Subcutaneous abdominal adipose tissue (tissue), 5 donors: ENCODE measurements around the gene ROCK2.

Experiments
- H3K27ac ChIP-seq: one replicate; pipeline ENCODE4 v1.7.0; 2013; ENCODE audit warnings: low read depth, mild to moderate bottlenecking, inconsistent platforms, low read length, moderate library complexity
- H3K27me3 ChIP-seq, 5 donors: one replicate each; pipeline ENCODE4 v1.7.0; 2013; ENCODE audit warnings: low read length in 5 of 5, inconsistent platforms in 1 of 5; ENCODE audit not compliant: control insufficient read depth in 5 of 5, insufficient read depth in 4 of 5
- H3K36me3 ChIP-seq, 5 donors: one replicate each; pipeline ENCODE4 v1.7.0; 2013; ENCODE audit warnings: low read length in 5 of 5; ENCODE audit not compliant: control insufficient read depth in 5 of 5, insufficient read depth in 5 of 5
- H3K4me1 ChIP-seq, 5 donors: one replicate each; pipeline ENCODE4 v1.7.0; 2013; ENCODE audit warnings: low read length in 5 of 5, mild to moderate bottlenecking in 3 of 5, moderate library complexity in 1 of 5; ENCODE audit not compliant: control insufficient read depth in 5 of 5, insufficient read depth in 5 of 5
- H3K4me3 ChIP-seq, 5 donors: one replicate each; pipeline ENCODE4 v1.7.0; 2013; ENCODE audit warnings: low read length in 5 of 5, low read depth in 1 of 5
- H3K9ac ChIP-seq, 5 donors: one replicate each; pipeline ENCODE4 v1.7.0; 2013; ENCODE audit warnings: low read length in 5 of 5, mild to moderate bottlenecking in 4 of 5, moderate library complexity in 3 of 5
- H3K9me3 ChIP-seq, 5 donors: one replicate each; pipeline ENCODE4 v1.7.0; 2013; ENCODE audit warnings: low read length in 5 of 5; ENCODE audit not compliant: control insufficient read depth in 5 of 5
- donor health status: healthy.
- donor health status: healthy.
- donor health status: healthy.
- donor health status: healthy.
- donor health status: healthy.

The ROCK2 gene

GRCh38 chr2:11245322-11245721 is 99.1 kb downstream of the ROCK2 start:
- no peaks in the 10 kb centered on the region for H3K27me3 ChIP-seq
- no peak overlapping the region for H3K9ac ChIP-seq
- peaks cover 2 to 24% (median 9%) of the 10 kb centered on the region in 5 donors for H3K36me3 ChIP-seq
- no peak overlapping the region for H3K4me3 ChIP-seq
- no peak overlapping the region for H3K27ac ChIP-seq
- H3K9me3 ChIP-seq, result no peaks in the 10 kb centered on the region
- H3K4me1 ChIP-seq, result peaks cover 0 to 3% (median 0%) of the 10 kb centered on the region in 5 donors

DNA sequence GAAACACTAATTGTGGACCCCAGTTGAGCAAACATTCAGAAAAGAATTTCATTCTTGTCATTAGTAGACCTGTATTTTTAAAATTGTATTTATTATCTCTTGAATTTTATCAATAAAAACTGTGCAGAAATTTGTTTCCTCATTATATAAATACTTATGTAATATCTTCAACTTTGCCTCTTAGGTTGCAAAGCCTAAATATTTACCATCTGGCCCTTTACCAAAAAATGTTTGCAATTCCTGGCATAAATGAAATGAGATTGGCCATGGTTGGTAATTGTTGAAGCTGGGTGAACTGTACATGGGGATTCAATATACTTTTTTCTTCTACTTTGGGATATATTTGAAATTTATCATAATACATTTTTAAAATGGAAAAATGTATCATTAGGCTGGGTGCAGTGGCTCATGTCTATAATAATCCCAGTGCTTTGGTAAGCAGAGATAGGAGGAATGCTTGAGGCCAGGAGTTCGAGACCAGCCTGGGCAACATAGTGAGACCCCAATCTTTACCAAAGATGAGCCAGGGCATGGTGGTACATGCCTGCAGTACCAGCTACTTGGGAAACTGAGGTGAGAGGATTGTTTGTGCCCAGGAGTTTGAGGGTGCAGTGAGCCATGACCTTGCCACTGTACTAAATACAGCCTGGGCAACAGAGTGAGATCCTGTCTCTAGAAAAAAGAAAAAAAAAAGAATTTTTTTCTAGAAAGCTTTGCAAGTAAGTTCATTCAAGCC is 100.2 kb downstream of the ROCK2 start:
- no peaks in the 10 kb centered on the region for H3K9me3 ChIP-seq
- no peak overlapping the region for H3K9ac ChIP-seq
- no peak overlapping the region for H3K4me3 ChIP-seq
- H3K4me1 ChIP-seq, result no peaks in the 10 kb centered on the region
- peaks cover 2 to 24% (median 9%) of the 10 kb centered on the region in 5 donors for H3K36me3 ChIP-seq
- no peak overlapping the region for H3K27ac ChIP-seq
- H3K27me3 ChIP-seq, result no peaks in the 10 kb centered on the region

- Histone ChIP-seq H3K36me3 (peaks cover 2 to 24% (median 8%) of the 10 kb centered on the region in 5 donors), H3K27ac (no peak overlapping the region), H3K9me3 (no peaks in the 10 kb centered on the region)
Observed at GRCh38 chr2:11243512-11243911, 100.9 kb downstream of the ROCK2 start.

GRCh38 chr2:11242542-11243174 is 101.8 kb downstream of the ROCK2 start:
- Histone ChIP-seq H3K36me3 (peaks cover 2 to 16% (median 7%) of the 10 kb centered on the region in 5 donors), H3K27ac (no peak overlapping the region), H3K9me3 (no peaks in the 10 kb centered on the region), H3K4me1 (no peaks in the 10 kb centered on the region), H3K27me3 (no peaks in the 10 kb centered on the region), H3K9ac (no peak overlapping the region), H3K4me3 (no peak overlapping the region)

More at GRCh38 chr2:11243512-11243911, 100.9 kb downstream of the ROCK2 start:
- Histone ChIP-seq H3K9ac (no peak overlapping the region), H3K27me3 (no peaks in the 10 kb centered on the region), H3K4me1 (no peaks in the 10 kb centered on the region), H3K4me3 (no peak overlapping the region)

DNA sequence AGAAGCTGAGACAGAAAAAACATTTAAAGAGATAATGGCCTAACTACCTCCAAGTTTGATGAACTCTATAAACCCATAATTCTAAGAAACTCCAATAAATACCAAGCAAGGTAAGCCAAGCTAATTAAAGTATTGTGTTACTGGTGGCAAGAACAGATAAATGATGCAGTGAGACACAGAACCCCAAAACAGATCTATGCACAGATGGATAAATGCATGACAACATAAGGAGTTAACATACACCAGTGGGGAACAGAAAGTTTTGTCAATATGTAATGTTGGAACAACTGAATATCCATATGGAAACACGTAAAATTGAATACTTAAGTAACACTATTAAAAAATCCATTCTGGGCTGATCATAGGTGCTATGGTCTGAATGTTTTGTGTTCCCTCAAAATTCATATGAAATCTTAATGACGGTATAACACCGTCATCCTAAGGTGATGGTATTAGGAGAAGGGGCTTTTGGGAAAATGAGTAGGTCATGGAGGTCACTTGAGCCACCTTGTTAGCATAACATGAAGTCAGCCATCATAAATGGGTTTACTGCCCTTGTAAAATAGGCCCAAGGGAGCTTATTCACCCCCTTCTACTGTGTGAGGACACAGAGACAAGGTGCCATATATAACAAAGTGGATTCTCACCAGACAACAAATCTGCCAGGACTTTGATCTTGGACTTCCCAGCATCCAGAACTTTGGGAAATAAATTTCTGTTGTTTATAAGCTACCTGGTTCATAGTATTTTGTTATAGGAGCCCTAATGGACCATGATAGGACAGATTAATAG is 102.8 kb downstream of the ROCK2 start:
- no peaks in the 10 kb centered on the region for H3K4me1 ChIP-seq
- H3K27me3 ChIP-seq, result no peaks in the 10 kb centered on the region

GRCh38 chr2:11239666-11240462 is 104.6 kb downstream of the ROCK2 start:
- H3K9me3 ChIP-seq, result no peaks in the 10 kb centered on the region
- peaks cover 2 to 10% (median 8%) of the 10 kb centered on the region in 5 donors for H3K36me3 ChIP-seq
- H3K4me1 ChIP-seq, result no peaks in the 10 kb centered on the region
- no peak overlapping the region for H3K4me3 ChIP-seq
- H3K9ac ChIP-seq, result no peak overlapping the region
- H3K27ac ChIP-seq, result no peak overlapping the region
- no peaks in the 10 kb centered on the region for H3K27me3 ChIP-seq

More for the DNA sequence above, 102.8 kb downstream of the ROCK2 start:
- Histone ChIP-seq H3K4me3 (no peak overlapping the region), H3K9me3 (no peaks in the 10 kb centered on the region), H3K9ac (no peak overlapping the region), H3K27ac (no peak overlapping the region), H3K36me3 (peaks cover 0 to 7% (median 5%) of the 10 kb centered on the region in 5 donors)

DNA sequence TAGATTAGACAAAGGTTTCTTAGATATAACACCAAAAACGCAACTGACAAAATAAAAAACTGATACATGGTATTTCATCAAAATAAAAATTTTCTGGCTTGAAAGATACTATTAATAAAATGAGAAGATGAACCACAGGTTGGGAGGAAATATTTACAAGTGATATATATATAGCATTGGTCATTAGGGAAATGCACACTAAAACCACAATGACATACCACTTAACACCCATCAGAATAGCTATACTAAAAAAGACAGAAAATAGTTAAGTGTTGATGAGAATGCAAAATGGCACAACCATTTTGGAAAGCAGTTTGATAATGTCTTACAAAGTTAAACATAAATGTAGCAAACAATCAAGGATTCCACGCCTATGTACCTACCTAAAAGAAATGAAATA is 105.3 kb downstream of the ROCK2 start:
- Histone ChIP-seq H3K4me1 (no peaks in the 10 kb centered on the region), H3K9me3 (no peaks in the 10 kb centered on the region), H3K27me3 (no peaks in the 10 kb centered on the region), H3K27ac (no peak overlapping the region), H3K36me3 (peaks cover 2 to 12% (median 9%) of the 10 kb centered on the region in 5 donors), H3K4me3 (no peak overlapping the region), H3K9ac (no peak overlapping the region)

GRCh38 chr2:11237122-11237521 is 107.3 kb downstream of the ROCK2 start:
- no peak overlapping the region for H3K4me3 ChIP-seq
- H3K9ac ChIP-seq, result no peak overlapping the region
- H3K36me3 ChIP-seq, result peaks cover 2 to 8% (median 7%) of the 10 kb centered on the region in 5 donors
- no peaks in the 10 kb centered on the region for H3K27me3 ChIP-seq
- H3K9me3 ChIP-seq, result no peaks in the 10 kb centered on the region
- H3K27ac ChIP-seq, result no peak overlapping the region
- H3K4me1 ChIP-seq, result no peaks in the 10 kb centered on the region

DNA sequence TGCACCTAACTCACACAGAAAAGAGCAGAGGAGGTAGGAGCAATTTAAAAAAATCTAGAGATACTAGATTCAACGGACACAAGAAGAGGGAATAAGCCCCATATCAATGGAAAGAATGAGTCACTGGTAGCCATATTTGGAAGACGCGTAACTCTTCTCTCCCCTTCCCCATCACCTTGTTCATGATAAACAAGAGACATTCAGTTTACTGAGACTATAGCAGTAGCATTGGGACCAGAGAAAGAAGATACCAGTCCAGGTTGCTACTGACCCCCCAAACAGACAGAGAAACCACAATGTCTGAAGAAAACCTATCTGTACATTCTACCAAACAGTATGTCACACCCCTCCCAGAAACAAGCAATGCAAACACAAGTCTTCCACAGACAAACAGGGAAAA is 108.1 kb downstream of the ROCK2 start:
- Histone ChIP-seq H3K27ac (no peak overlapping the region), H3K9ac (no peak overlapping the region), H3K4me1 (no peaks in the 10 kb centered on the region), H3K36me3 (peaks cover 0 to 8% (median 4%) of the 10 kb centered on the region in 5 donors), H3K27me3 (no peaks in the 10 kb centered on the region), H3K9me3 (no peaks in the 10 kb centered on the region), H3K4me3 (no peak overlapping the region)
